GM12872 (cell line): ENCODE results near the gene RPP30.

Experiments
- TF ChIP-seq, protein P1 (sequence below): IDR thresholded peaks from 3 replicates; pipeline ENCODE4 v1.5.1; 2011; ENCODE audit warnings: low read depth, mild to moderate bottlenecking, low read length, moderate library complexity; ENCODE audit not compliant: insufficient read depth

Gene RPP30

DNA sequence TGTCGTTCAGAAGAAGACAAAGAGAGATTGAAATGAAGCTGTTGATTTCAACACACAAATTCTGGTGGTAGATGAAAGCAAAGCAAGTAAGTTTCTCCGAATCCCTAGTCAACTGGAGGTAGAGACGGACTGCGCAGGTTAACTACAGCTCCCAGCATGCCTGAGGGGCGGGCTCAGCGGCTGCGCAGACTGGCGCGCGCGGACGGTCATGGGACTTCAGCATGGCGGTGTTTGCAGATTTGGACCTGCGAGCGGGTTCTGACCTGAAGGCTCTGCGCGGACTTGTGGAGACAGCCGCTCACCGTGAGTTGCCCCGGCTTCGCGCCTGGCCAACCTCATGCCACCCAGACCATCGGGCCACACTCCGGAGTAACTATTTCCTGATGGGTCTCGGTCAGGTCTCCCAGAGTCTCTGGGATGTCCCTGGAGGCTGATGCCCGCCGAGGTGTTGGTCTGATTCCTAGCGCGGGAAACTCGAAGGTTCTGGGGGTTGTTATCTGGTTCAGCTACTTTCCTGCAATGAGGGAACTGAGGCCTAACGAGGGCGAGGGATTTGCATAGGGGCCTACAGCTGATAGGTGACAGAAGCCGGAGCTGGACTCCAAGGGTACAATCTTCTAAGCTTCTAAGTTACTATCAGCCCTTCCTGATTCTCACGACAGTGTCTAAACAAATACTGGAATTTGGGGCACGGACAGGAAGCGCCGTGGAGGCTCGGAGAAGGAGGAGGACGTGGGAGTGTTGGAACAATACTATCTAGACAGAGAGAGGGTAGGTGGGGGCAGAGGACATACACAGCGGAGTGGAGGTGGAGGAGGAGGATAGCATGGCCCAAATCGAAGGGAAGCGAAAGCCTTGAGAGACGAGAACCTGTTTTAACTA is at the start of gene RPP30:
Gene RPP30 (plus strand): TSS at position 209 of the 882 bp plus-strand sequence. CDS start 13 bp downstream, at position 222.
- TF ChIP-seq, protein P1, sequence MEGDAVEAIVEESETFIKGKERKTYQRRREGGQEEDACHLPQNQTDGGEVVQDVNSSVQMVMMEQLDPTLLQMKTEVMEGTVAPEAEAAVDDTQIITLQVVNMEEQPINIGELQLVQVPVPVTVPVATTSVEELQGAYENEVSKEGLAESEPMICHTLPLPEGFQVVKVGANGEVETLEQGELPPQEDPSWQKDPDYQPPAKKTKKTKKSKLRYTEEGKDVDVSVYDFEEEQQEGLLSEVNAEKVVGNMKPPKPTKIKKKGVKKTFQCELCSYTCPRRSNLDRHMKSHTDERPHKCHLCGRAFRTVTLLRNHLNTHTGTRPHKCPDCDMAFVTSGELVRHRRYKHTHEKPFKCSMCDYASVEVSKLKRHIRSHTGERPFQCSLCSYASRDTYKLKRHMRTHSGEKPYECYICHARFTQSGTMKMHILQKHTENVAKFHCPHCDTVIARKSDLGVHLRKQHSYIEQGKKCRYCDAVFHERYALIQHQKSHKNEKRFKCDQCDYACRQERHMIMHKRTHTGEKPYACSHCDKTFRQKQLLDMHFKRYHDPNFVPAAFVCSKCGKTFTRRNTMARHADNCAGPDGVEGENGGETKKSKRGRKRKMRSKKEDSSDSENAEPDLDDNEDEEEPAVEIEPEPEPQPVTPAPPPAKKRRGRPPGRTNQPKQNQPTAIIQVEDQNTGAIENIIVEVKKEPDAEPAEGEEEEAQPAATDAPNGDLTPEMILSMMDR: no peak

DNA sequence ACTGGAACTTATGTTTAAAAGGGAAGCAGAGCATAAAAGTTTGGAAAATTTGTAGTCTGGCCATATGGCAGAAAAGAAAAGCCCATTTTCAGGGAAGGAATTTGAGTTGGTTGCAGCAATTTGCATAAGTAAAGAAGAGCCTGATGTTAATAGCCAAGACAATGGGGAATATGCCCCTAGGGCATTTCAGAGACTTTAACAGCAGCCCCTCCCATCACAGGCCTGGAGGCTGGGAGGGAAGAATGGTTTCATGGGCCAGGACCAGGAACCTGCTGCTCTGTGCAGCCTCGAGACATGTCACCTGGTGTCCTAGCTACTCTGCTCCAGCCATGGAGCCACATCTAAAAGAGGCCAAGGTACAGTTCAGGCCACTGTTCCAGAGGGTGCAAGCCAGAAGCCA is 49.3 kb upstream of the RPP30 start:
- TF ChIP-seq, protein P1: no peak

DNA sequence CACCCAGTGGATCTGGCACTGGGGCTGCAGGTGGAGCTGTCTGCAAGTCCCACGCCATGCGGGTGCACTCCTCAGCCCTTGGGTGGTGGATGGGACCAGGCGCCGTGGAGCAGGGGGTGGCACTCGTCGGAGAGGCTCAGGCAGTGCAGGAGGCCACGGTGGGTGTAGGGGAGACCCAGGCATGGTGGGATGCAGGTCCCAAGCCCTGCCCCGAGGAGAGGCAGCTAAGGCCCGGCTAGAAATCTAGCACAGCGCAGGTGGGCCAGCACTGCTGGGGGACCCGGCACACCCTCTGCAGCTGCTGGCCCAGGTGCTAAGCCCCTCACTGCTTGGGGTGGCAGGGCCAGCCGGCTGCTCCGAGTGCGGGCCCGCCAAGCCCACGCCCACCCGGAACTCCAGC is 39.7 kb upstream of the RPP30 start:
- TF ChIP-seq, protein P1: no peak

DNA sequence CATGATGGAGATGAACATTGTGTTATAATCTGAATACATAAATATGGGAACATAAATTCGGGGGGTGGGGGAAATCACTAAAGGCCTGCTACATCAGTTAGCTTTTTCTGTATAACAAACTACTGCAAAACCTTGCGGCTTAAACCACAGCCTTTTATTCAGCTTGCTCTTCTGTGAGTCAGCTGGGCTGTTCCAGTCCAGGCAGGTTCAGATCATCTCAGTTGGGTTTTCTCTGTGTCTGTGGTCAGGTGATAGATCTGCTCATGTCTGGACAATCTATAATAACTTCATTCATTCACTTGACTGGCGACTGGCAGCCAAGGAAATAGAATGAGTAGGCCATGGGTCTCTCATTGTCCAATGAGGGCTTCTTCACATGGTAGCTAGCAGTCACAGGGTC is 37.4 kb upstream of the RPP30 start:
- TF ChIP-seq, protein P1: no peak

DNA sequence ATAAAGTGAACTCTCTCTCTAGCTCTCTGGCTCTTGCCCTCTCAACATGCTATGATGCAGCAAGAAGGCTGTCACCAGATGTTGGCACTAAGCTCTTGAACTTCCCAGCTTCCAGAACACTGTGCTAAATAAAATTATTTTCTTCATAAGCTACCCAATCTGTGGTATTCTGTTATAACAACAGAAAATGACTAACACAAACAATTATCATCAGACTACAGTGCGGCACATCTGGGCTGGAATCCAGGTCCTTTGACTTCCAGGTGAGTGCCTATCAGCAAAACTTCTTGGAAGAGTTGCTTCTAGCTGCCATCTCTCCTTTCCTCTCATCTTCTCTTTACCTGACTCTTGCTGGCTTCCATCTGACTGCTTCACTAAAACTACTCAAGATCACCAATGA is 34.3 kb upstream of the RPP30 start:
- TF ChIP-seq, protein P1: no peak

DNA sequence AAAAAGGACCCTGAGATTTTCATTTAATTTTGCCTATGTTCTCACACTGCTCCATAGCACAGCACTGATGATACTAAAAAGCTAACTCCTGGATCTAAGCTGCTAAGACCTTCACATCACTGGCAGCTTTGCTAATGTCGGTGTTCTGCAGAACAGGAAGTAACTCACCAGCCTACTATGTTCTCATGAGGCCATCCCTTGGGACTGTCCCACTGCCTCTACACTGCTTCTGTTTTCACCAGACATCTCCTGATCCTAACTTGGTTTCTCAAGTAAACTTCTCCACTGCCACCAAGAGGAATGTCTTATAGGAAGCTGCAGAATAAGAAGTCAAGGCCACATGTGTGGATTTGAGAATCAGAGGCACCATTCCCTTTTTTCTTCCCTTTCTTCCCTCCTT is 29.0 kb upstream of the RPP30 start:
- TF ChIP-seq, protein P1: no peak

DNA sequence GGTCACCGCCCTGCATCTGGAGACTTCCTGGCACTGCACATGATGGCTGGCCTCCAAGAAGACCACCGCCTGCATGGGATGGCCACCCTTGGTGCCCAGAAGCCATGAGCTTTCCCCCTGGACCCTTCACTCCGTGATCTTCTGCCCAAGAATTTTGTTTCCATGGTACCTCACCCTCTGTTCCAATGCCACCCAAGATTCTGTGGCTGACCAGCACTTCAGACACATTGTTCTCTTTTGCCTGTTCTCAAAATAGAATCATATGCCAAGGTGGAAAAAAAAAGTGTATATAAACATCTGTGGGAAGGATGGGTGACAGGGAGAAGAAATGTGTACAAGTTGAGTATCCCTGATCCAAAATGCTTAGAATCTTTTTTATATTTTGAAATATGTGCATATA is 26.0 kb upstream of the RPP30 start:
- TF ChIP-seq, protein P1: no peak
